NCI-H2227 (cell line): Measurements from ENCODE around the gene DLGAP3.
"Not testable (repeated sequence)": the region's sequence is repeated elsewhere in the genome, so short reads cannot be mapped to it uniquely, and the experiment has no call there.

Experiments
- DNase-seq: peaks from one replicate; lab custom pipeline; 2025; ENCODE audit not compliant: unreplicated experiment; lab: John Stamatoyannopoulos, UW

The DLGAP3 gene

GRCh38 chr1:34929497-34929852, at the start of gene DLGAP3:
Gene DLGAP3, minus strand, starts transcription at chr1:34929650. Its CDS starts 24,267 bp downstream, at chr1:34905383.
- DNase-seq: peak; percentile 88

- no peak for DNase-seq
These were observed 49.5 kb upstream of the DLGAP3 start for GRCh38 chr1:34978921-34979320.

GRCh38 chr1:34977858-34978257, 48.4 kb upstream of the DLGAP3 start:
- no peak for DNase-seq

- no peak for DNase-seq
These were observed 47.7 kb upstream of the DLGAP3 start for GRCh38 chr1:34977210-34977471.

GRCh38 chr1:34976384-34977209, 47.1 kb upstream of the DLGAP3 start:
- DNase-seq: no peak

GRCh38 chr1:34975771-34976170, 46.3 kb upstream of the DLGAP3 start:
- DNase-seq: no peak

- no peak for DNase-seq
These were observed 45.9 kb upstream of the DLGAP3 start for GRCh38 chr1:34975338-34975737.

GRCh38 chr1:34974626-34975025, 45.2 kb upstream of the DLGAP3 start:
- no peak for DNase-seq

- no peak for DNase-seq
These were observed 43.9 kb upstream of the DLGAP3 start for GRCh38 chr1:34973326-34973725.

- DNase-seq: peak; percentile 49
These were observed 41.4 kb upstream of the DLGAP3 start for GRCh38 chr1:34970829-34971228.

- DNase-seq: no peak
These were observed 40.8 kb upstream of the DLGAP3 start for GRCh38 chr1:34970220-34970735.

GRCh38 chr1:34968297-34968696, 38.8 kb upstream of the DLGAP3 start:
- DNase-seq: not testable (repeated sequence)

GRCh38 chr1:34967672-34968071, 38.2 kb upstream of the DLGAP3 start:
- not testable (repeated sequence) for DNase-seq

GRCh38 chr1:34965597-34965996, 36.1 kb upstream of the DLGAP3 start:
- no peak for DNase-seq

- DNase-seq: no peak
These were observed 21.0 kb upstream of the DLGAP3 start for GRCh38 chr1:34950428-34950827.

- not testable (repeated sequence) for DNase-seq
These were observed 19.3 kb upstream of the DLGAP3 start for GRCh38 chr1:34948739-34949138.

- DNase-seq: not testable (repeated sequence)
These were observed 18.3 kb upstream of the DLGAP3 start for GRCh38 chr1:34947641-34948314.

- DNase-seq: no peak
These were observed 16.8 kb upstream of the DLGAP3 start for GRCh38 chr1:34946211-34946610.

- not testable (repeated sequence) for DNase-seq
These were observed 12.3 kb upstream of the DLGAP3 start for GRCh38 chr1:34941798-34942197.

GRCh38 chr1:34930702-34931071, 1.2 kb upstream of the DLGAP3 start:
- DNase-seq: no peak

- peak; percentile 68 for DNase-seq
These were observed 627 bp upstream of the DLGAP3 start for GRCh38 chr1:34929853-34930701.
